BLaER1 treated with 17β-estradiol and CSF1 and Interleukin-3, amounts not matched to agents 10 nM and 100 nM (cell line): ENCODE measurements around the gene NSD2.

ENCODE experiments used
- H3K27ac ChIP-seq, 11 experiments: shearing (Covaris generic); formaldehyde crosslinking; 2 replicates each; pipeline ENCODE4 v1.8.1; 2022
- H3K27me3 ChIP-seq, 11 experiments: shearing (Covaris generic); formaldehyde crosslinking; 2 replicates each; pipeline ENCODE4 v1.8.1; 2022
- H3K36me3 ChIP-seq, 11 experiments: shearing (Covaris generic); formaldehyde crosslinking; 2 replicates each; pipeline ENCODE4 v1.8.1; 2022
- H3K4me1 ChIP-seq, 10 experiments: shearing (Covaris generic); formaldehyde crosslinking; 2 replicates each; pipeline ENCODE4 v1.8.1; 2022
- H3K4me2 ChIP-seq, 11 experiments: shearing (Covaris generic); formaldehyde crosslinking; 2 replicates each; pipeline ENCODE4 v1.8.1; 2022
- H3K4me3 ChIP-seq, 10 experiments: shearing (Covaris generic); formaldehyde crosslinking; 2 replicates each; pipeline ENCODE4 v1.8.1; 2022
- H3K9ac ChIP-seq, 11 experiments: shearing (Covaris generic); formaldehyde crosslinking; 2 replicates each; pipeline ENCODE4 v1.8.1; 2022
- H3K9me3 ChIP-seq, 11 experiments: shearing (Covaris generic); formaldehyde crosslinking; replicated peaks in 1 of 11; 2 replicates each; pipeline ENCODE4 v1.8.1; 2022
- H4K20me1 ChIP-seq, 11 experiments: shearing (Covaris generic); formaldehyde crosslinking; 2 replicates each; pipeline ENCODE4 v1.8.1; 2022
- Cebpa-rat ChIP-seq, 11 experiments: shearing (Covaris generic); IDR thresholded peaks; 2 replicates each; pipeline ENCODE4 v1.8.1; 2022

The NSD2 gene

DNA sequence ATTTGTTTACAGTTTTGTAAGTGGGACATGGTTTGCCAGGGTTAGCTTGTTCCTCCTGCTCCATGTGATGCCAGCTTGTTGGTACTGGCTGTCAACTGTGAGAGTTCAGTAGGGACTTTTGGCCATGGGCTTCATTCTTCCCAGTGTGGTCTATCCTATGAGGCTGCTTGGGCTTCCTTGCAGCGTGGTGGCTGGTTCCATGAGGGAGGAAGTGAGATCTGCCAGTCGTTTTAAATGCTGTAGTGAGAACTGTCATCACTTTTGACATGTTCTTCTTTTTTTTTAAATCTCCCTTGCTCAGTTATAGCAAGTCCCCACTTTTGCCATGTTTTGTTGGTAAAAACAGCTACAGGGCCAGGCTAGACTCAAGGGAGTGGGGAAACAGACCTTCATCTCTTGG, 15.9 kb downstream of the NSD2 start:
- H3K4me3 ChIP-seq: no peak overlapping the region
- H3K9me3 ChIP-seq: peaks cover 0 to 18% (median 7%) of the 10 kb centered on the region in 11 experiments; a peak in 11 of 22 replicates
- TF ChIP-seq Cebpa-rat (IDR thresholded peaks at IDR 0.05): no peak
- H3K9ac ChIP-seq: no peak overlapping the region
- peaks cover 15 to 41% (median 31%) of the 10 kb centered on the region in 10 experiments; a peak in 19 of 20 replicates for H3K4me1 ChIP-seq
- H3K27ac ChIP-seq: peak overlapping the region in 4 of 11 experiments; percentile 15 to 37 (median 29); a peak in 4 of 22 replicates
- H3K36me3 ChIP-seq: peaks cover 0 to 58% (median 24%) of the 10 kb centered on the region in 11 experiments; a peak in 18 of 22 replicates
- H3K27me3 ChIP-seq: no peaks in the 10 kb centered on the region
- peak overlapping the region in 9 of 11 experiments; percentile 2 to 80 (median 44); a peak in 13 of 22 replicates for H3K4me2 ChIP-seq
- peaks cover 12 to 100% (median 100%) of the 10 kb centered on the region in 11 experiments; a peak in 21 of 22 replicates for H4K20me1 ChIP-seq

DNA sequence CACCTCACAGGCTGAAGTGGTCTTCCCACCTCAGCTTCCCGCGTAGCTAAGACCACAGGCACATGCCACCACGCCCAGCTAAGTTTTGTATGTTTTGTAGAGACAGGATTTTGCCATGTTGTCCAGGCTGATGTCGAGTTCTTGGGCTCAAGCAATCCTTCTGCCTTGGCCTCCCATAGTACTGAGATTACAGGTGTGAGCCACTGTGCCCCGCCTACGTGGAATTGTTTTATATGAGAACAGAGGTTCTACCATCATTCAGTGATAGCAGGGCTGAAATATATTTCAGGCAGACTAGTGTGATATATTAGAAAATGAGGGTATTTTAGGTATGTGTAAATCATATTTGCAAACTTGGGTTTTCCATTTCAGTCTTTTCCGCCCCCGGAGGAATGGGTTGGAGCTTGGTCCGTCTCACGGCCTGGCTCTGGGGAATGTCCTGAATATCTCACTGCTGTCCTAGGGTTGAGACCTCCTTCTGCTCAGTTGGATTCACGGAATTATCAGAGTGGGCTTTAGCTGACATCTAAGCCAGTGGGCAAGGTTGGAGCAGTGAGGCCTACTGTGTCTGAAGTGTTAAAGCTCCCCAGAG, 19.9 kb downstream of the NSD2 start:
- peaks cover 15 to 62% (median 35%) of the 10 kb centered on the region in 10 experiments; a peak in 19 of 20 replicates for H3K4me1 ChIP-seq
- peaks cover 0 to 83% (median 53%) of the 10 kb centered on the region in 11 experiments; a peak in 19 of 22 replicates for H3K36me3 ChIP-seq
- no peak overlapping the region for H3K4me2 ChIP-seq
- no peak for TF ChIP-seq Cebpa-rat (IDR thresholded peaks at IDR 0.05)
- H3K27me3 ChIP-seq: no peaks in the 10 kb centered on the region
- no peak overlapping the region for H3K27ac ChIP-seq
- peaks cover 0 to 10% (median 6%) of the 10 kb centered on the region in 11 experiments; a peak in 11 of 22 replicates for H3K9me3 ChIP-seq
- no peak overlapping the region for H3K9ac ChIP-seq
- H4K20me1 ChIP-seq: peaks cover 26 to 100% (median 100%) of the 10 kb centered on the region in 11 experiments; a peak in 21 of 22 replicates
- H3K4me3 ChIP-seq: no peak overlapping the region

DNA sequence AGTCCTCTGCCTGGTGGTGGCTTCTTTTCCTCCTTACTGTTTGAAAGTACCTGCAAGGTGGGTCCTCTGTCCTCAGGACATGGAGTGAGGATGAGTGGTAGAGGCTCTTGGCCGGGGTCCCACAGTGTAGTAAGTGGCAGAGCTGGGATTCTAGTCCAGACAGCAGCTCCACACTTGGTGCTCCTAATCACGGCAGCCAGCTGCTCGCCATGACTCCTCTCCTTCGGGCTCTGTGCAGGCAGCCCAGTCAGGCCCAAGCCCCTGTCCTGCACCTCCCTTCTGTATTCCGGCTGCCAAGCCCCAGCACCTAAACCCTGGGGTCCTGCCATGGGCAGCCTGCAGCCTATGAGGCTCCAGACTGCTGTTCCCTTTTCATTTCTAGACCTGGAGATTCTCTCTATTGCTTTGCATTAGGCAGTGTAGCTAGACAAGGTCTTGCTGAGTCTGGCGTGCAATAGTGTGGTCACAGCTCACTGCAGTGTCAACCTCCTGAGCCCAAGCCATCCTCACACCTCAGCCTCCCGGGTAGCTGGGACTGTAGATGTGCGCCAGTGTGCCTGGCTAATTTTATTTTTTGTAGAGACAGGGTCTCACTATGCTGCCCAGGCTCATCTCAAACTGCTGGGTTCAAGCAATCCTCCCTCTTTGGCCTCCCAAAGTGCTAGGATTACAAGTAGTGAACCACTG, 24.9 kb downstream of the NSD2 start:
- no peak for TF ChIP-seq Cebpa-rat (IDR thresholded peaks at IDR 0.05)
- Histone ChIP-seq H3K27me3 (no peaks in the 10 kb centered on the region), H3K9me3 (no peaks in the 10 kb centered on the region), H3K36me3 (peaks cover 7 to 68% (median 63%) of the 10 kb centered on the region in 11 experiments), H3K4me2 (no peak overlapping the region; a peak in 1 of 22 replicates), H3K9ac (no peak overlapping the region; a peak in 1 of 22 replicates), H3K4me1 (peaks cover 9 to 46% (median 29%) of the 10 kb centered on the region in 10 experiments), H3K27ac (no peak overlapping the region), H4K20me1 (peaks cover 44 to 100% (median 98%) of the 10 kb centered on the region in 11 experiments; a peak in 20 of 22 replicates), H3K4me3 (no peak overlapping the region)

DNA sequence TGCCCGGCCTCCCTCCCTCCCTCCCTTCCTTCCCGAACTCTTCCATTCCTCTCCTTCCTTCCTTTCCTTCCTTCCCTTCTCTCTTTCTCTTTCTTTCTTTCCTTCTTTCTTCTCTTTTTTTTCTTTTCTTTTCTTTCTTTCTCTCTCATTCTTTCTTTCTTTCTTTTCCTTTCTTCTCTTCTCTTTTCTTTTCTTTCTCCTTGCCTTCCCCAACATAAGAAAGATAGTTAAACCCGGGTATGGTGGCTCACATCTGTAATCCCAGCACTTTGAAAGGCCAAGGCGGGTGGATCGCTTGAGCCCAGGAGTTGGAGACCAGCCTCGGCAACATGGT, 25.4 kb downstream of the NSD2 start:
- no peak for TF ChIP-seq Cebpa-rat (IDR thresholded peaks at IDR 0.05)
- Histone ChIP-seq H3K4me1 (peaks cover 9 to 46% (median 29%) of the 10 kb centered on the region in 10 experiments), H3K9ac (no peak overlapping the region), H3K27ac (no peak overlapping the region), H4K20me1 (peaks cover 44 to 100% (median 98%) of the 10 kb centered on the region in 11 experiments; a peak in 21 of 22 replicates), H3K27me3 (no peaks in the 10 kb centered on the region), H3K9me3 (no peaks in the 10 kb centered on the region), H3K4me3 (no peak overlapping the region), H3K36me3 (peaks cover 12 to 68% (median 64%) of the 10 kb centered on the region in 11 experiments), H3K4me2 (no peak overlapping the region)

DNA sequence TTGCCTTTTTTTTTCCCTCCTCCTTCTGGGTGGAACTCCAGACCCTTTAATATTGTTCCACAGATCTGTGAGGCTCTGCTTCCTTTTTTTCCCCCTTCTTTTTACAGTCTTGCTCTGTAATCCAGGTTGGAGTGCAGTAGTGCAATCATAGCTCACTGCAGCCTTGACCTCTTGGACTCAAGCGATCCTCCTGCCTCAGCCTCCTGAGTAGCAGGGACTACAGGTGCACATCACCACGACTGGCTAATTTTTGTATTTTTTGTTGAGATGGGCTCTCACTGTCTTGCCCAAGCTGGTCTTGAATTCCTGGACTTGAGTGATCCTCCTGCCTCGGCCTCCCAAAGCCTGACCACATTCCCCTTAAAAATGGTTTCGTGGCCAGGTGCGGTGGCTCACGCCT, 26.8 kb downstream of the NSD2 start:
- Histone ChIP-seq H3K27ac (no peak overlapping the region), H3K4me1 (peaks cover 9 to 46% (median 29%) of the 10 kb centered on the region in 10 experiments), H3K36me3 (peaks cover 26 to 68% (median 64%) of the 10 kb centered on the region in 11 experiments), H3K9me3 (no peaks in the 10 kb centered on the region), H3K4me3 (no peak overlapping the region), H3K9ac (no peak overlapping the region), H4K20me1 (peaks cover 42 to 100% (median 98%) of the 10 kb centered on the region in 11 experiments; a peak in 21 of 22 replicates), H3K4me2 (no peak overlapping the region), H3K27me3 (no peaks in the 10 kb centered on the region)
- no peak for TF ChIP-seq Cebpa-rat (IDR thresholded peaks at IDR 0.05)

DNA sequence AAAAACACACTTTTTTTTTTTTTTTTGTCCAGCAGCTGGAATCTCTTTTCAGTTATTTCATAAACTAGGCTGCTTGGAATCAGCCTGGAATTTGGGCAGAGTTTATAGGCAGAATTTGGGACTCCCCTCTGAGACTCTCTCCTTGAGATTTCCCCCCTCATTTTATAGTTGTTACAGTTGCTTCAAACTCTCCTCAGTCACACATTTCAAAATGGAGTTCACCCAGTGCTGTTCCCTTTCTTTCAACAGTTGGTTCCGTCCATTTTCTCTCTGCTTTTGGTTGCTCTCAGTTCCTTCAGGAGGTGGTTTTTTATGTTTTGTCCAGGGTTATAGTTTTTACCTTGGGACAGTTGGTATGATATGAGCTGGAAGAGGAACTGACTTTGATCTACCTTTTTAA, 27.5 kb downstream of the NSD2 start:
- Histone ChIP-seq H3K9me3 (no peaks in the 10 kb centered on the region), H3K4me2 (peak overlapping the region in 9 of 11 experiments; percentile 0 to 42 (median 21); a peak in 10 of 22 replicates), H3K36me3 (peaks cover 30 to 68% (median 64%) of the 10 kb centered on the region in 11 experiments), H3K27me3 (no peaks in the 10 kb centered on the region), H3K27ac (peak overlapping the region in 1 of 11 experiments; percentile 40; a peak in 1 of 22 replicates), H4K20me1 (peaks cover 36 to 100% (median 97%) of the 10 kb centered on the region in 11 experiments; a peak in 21 of 22 replicates), H3K9ac (no peak overlapping the region; a peak in 1 of 22 replicates), H3K4me3 (no peak overlapping the region), H3K4me1 (peaks cover 9 to 46% (median 29%) of the 10 kb centered on the region in 10 experiments)
- TF ChIP-seq Cebpa-rat (IDR thresholded peaks at IDR 0.05): no peak

DNA sequence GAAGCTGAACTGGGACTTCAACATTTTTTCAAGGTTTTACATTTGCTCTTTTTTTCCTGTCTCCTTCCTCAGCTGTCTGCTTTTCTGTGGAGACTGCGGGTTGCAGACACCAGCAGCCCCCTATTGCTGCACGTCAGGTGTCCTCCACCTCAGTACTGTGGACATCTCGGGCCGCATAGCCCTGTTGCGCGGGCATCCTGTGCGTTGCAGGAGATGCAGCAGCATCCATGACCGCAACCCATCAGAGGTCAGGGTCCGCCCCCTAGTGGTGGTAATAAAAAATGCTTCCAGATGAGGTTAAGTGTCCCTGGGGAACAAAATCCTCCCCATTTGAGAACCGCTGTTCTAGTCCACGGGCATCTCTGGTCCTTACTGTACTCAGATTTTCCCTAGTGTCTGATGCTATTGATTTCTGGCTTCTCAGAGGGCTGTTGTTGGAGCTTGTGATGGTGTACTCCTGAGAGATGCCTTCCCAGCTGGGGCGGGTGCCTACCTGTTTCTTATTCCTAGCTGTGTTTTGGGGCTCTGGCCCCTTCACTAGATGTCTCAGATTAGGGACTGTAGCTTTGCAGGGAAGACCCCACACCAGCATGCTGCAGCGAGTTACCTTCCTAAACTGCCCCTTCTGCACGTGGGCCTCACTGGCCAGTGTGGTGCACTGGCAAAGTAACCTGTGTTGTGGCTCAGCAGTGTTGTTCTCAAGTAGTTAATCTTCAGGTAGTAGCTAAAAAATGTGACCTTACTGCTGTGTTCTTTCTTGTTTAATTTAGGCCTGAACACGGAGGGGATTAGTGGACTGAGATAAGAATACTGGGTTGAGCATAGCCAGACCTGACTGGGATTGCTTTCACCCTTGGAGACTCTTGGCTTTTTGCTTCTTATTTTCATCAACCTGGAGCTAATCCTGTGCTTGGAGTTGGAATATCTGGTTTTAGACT, 28.2 kb downstream of the NSD2 start:
- Histone ChIP-seq H3K9me3 (no peaks in the 10 kb centered on the region), H4K20me1 (peaks cover 36 to 100% (median 97%) of the 10 kb centered on the region in 11 experiments; a peak in 21 of 22 replicates), H3K4me1 (peaks cover 7 to 44% (median 29%) of the 10 kb centered on the region in 10 experiments), H3K9ac (no peak overlapping the region), H3K4me3 (no peak overlapping the region), H3K27me3 (no peaks in the 10 kb centered on the region), H3K36me3 (peaks cover 37 to 68% (median 64%) of the 10 kb centered on the region in 11 experiments), H3K4me2 (peak overlapping the region in 9 of 11 experiments; percentile 0 to 42 (median 27); a peak in 12 of 22 replicates), H3K27ac (0 out of 22 replicates have a peak overlapping the region, but pooled peaks of 1 of the 11 experiments have one; percentile 40)
- no peak for TF ChIP-seq Cebpa-rat (IDR thresholded peaks at IDR 0.05)

DNA sequence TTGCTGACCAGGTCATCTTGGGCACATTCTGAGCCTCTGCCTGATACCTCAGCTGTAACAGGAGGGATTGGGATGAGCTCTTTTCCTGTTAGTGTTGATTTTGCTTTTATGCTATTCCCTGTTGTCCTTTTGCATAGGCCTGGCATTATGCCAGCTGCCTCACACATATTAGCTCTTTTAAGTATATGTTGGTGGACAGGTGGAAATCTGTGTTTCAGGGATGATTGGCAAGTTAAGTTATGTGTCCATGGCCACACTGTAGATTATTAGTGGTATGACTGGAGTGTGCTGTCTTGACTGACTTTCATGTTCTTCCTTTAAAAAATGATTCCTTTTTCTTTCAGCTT, 28.9 kb downstream of the NSD2 start:
- H3K27me3 ChIP-seq: no peaks in the 10 kb centered on the region
- H3K27ac ChIP-seq: no peak overlapping the region
- peaks cover 43 to 68% (median 65%) of the 10 kb centered on the region in 11 experiments for H3K36me3 ChIP-seq
- no peaks in the 10 kb centered on the region for H3K9me3 ChIP-seq
- no peak for TF ChIP-seq Cebpa-rat (IDR thresholded peaks at IDR 0.05)
- no peak overlapping the region for H3K4me2 ChIP-seq
- H4K20me1 ChIP-seq: peaks cover 36 to 100% (median 97%) of the 10 kb centered on the region in 11 experiments; a peak in 21 of 22 replicates
- peaks cover under 1 to 38% (median 26%) of the 10 kb centered on the region in 10 experiments; a peak in 19 of 20 replicates for H3K4me1 ChIP-seq
- no peak overlapping the region for H3K9ac ChIP-seq
- H3K4me3 ChIP-seq: no peak overlapping the region
